KOPT-K1 (cell line): ENCODE measurements around the gene TMC6.
"Not testable (repeated sequence)": the region's sequence is repeated elsewhere in the genome, so short reads cannot be mapped to it uniquely, and the experiment has no call there.

Experiments
- H3K27ac ChIP-seq: fragments of 200-600 bp; sonication (generic); 2 replicates; pipeline ENCODE4 v1.5.1; 2016; ENCODE audit warnings: antibody characterized with exemption, mild to moderate bottlenecking, low read depth, low read length; ENCODE audit not compliant: poor library complexity, severe bottlenecking
- H3K36me3 ChIP-seq: fragments of 200-600 bp; sonication (generic); 2 replicates; pipeline ENCODE4 v1.5.1; 2017; ENCODE audit warnings: antibody characterized with exemption, mild to moderate bottlenecking, low read length, moderate library complexity; ENCODE audit not compliant: insufficient read depth
- H3K9me3 ChIP-seq: fragments of 200-600 bp; sonication (generic); 2 replicates; pipeline ENCODE4 v1.5.1; 2017; ENCODE audit warnings: antibody characterized with exemption, low read length, mild to moderate bottlenecking; ENCODE audit not compliant: insufficient read depth, poor library complexity, severe bottlenecking

TMC6 gene

GRCh38 chr17:78143214-78144146 is 14.9 kb upstream of the TMC6 start:
- H3K36me3 ChIP-seq = peaks cover 22% of the 10 kb centered on the region
- H3K27ac ChIP-seq = no peak overlapping the region
- no peaks in the 10 kb centered on the region for H3K9me3 ChIP-seq

- H3K9me3 ChIP-seq = no peaks in the 10 kb centered on the region
- H3K27ac ChIP-seq = no peak overlapping the region
- peaks cover 27% of the 10 kb centered on the region for H3K36me3 ChIP-seq
Observed at GRCh38 chr17:78142119-78142861, 13.7 kb upstream of the TMC6 start.

GRCh38 chr17:78141437-78142118 is 13.0 kb upstream of the TMC6 start:
- H3K9me3 ChIP-seq = no peaks in the 10 kb centered on the region
- peaks cover 34% of the 10 kb centered on the region for H3K36me3 ChIP-seq
- H3K27ac ChIP-seq = no peak overlapping the region

- no peaks in the 10 kb centered on the region for H3K9me3 ChIP-seq
- H3K27ac ChIP-seq = no peak overlapping the region
- peaks cover 45% of the 10 kb centered on the region for H3K36me3 ChIP-seq
Observed at GRCh38 chr17:78140169-78141051, 11.9 kb upstream of the TMC6 start.

GRCh38 chr17:78139861-78140168 is 11.3 kb upstream of the TMC6 start:
- H3K27ac ChIP-seq, H3K9me3 ChIP-seq: not testable (repeated sequence)
- peaks cover 51% of the 10 kb centered on the region for H3K36me3 ChIP-seq

- H3K27ac ChIP-seq = no peak overlapping the region
- no peaks in the 10 kb centered on the region for H3K9me3 ChIP-seq
- peaks cover 65% of the 10 kb centered on the region for H3K36me3 ChIP-seq
Observed at GRCh38 chr17:78138204-78139060, 9.9 kb upstream of the TMC6 start.

GRCh38 chr17:78137392-78138203 is 9.0 kb upstream of the TMC6 start:
- peaks cover 69% of the 10 kb centered on the region for H3K36me3 ChIP-seq
- H3K9me3 ChIP-seq = no peaks in the 10 kb centered on the region
- H3K27ac ChIP-seq = no peak overlapping the region

GRCh38 chr17:78135858-78136500 is 7.4 kb upstream of the TMC6 start:
- Histone ChIP-seq H3K27ac (no peak overlapping the region), H3K9me3 (no peaks in the 10 kb centered on the region), H3K36me3 (peaks cover 58% of the 10 kb centered on the region)

GRCh38 chr17:78134899-78135385 is 6.4 kb upstream of the TMC6 start:
- Histone ChIP-seq H3K9me3 (no peaks in the 10 kb centered on the region), H3K36me3 (peaks cover 56% of the 10 kb centered on the region), H3K27ac (no peak overlapping the region)

GRCh38 chr17:78133971-78134898 is 5.7 kb upstream of the TMC6 start:
- H3K36me3 ChIP-seq = peaks cover 56% of the 10 kb centered on the region

GRCh38 chr17:78133179-78133951 is 4.8 kb upstream of the TMC6 start:
- no peak overlapping the region for H3K27ac ChIP-seq
- H3K9me3 ChIP-seq = no peaks in the 10 kb centered on the region
- H3K36me3 ChIP-seq = peaks cover 56% of the 10 kb centered on the region

More at GRCh38 chr17:78133971-78134898, 5.7 kb upstream of the TMC6 start:
- H3K27ac ChIP-seq = no peak overlapping the region
- H3K9me3 ChIP-seq = no peaks in the 10 kb centered on the region
